NCI-H1930 (cell line): ENCODE data around the gene CNIH2.
A peak's percentile ranks its signal among the peaks of the same experiment; 100 is the strongest.
"Not testable (repeated sequence)": the region's sequence is repeated elsewhere in the genome, so short reads cannot be mapped to it uniquely, and the experiment has no call there.

Experiments used
- DNase-seq, 2 experiments: peaks; one replicate each; lab custom pipeline; 2025; lab: John Stamatoyannopoulos, UW

The CNIH2 gene

GRCh38 chr11:66314561-66315497 lies 36.9 kb downstream of the CNIH2 start:
- DNase-seq, result no peak

- no peak for DNase-seq
These were observed 37.5 kb downstream of the CNIH2 start for GRCh38 chr11:66315498-66315885.

GRCh38 chr11:66315921-66316811 lies 38.2 kb downstream of the CNIH2 start:
- DNase-seq, result no peak

GRCh38 chr11:66316849-66317251 lies 38.9 kb downstream of the CNIH2 start, which contains the start of gene CD248:
Gene CD248, minus strand, starts transcription at chr11:66317044. Its CDS starts 17 bp downstream, at chr11:66317027.
- DNase-seq, result no peak

- no peak for DNase-seq
These were observed 39.3 kb downstream of the CNIH2 start for GRCh38 chr11:66317322-66317722.

GRCh38 chr11:66317723-66318599 lies 40.0 kb downstream of the CNIH2 start:
- DNase-seq, result no peak

- no peak for DNase-seq
These were observed 40.6 kb downstream of the CNIH2 start for GRCh38 chr11:66318600-66318970.

- DNase-seq, result not testable (repeated sequence)
These were observed 42.3 kb downstream of the CNIH2 start for GRCh38 chr11:66320289-66320688.

GRCh38 chr11:66320748-66321147 lies 42.8 kb downstream of the CNIH2 start:
- not testable (repeated sequence) for DNase-seq

GRCh38 chr11:66321606-66322005 lies 43.6 kb downstream of the CNIH2 start:
- no peak for DNase-seq

- no peak for DNase-seq
These were observed 44.9 kb downstream of the CNIH2 start for GRCh38 chr11:66322732-66323427.

- no peak for DNase-seq
These were observed 45.7 kb downstream of the CNIH2 start for GRCh38 chr11:66323684-66324083.

GRCh38 chr11:66324664-66325063 lies 46.7 kb downstream of the CNIH2 start:
- DNase-seq, result no peak

- DNase-seq, result no peak
These were observed 47.3 kb downstream of the CNIH2 start for GRCh38 chr11:66325263-66325671.

GRCh38 chr11:66326261-66327111 lies 48.5 kb downstream of the CNIH2 start:
- DNase-seq, result no peak

GRCh38 chr11:66327171-66328030 lies 49.4 kb downstream of the CNIH2 start:
- no peak for DNase-seq

- DNase-seq, result no peak
These were observed 50.0 kb downstream of the CNIH2 start for GRCh38 chr11:66328031-66328301.

GRCh38 chr11:66328302-66329144 lies 50.5 kb downstream of the CNIH2 start:
- DNase-seq, result peak; percentile 51 to 59
